ENCODE data around the gene FAM83E.

DNA sequence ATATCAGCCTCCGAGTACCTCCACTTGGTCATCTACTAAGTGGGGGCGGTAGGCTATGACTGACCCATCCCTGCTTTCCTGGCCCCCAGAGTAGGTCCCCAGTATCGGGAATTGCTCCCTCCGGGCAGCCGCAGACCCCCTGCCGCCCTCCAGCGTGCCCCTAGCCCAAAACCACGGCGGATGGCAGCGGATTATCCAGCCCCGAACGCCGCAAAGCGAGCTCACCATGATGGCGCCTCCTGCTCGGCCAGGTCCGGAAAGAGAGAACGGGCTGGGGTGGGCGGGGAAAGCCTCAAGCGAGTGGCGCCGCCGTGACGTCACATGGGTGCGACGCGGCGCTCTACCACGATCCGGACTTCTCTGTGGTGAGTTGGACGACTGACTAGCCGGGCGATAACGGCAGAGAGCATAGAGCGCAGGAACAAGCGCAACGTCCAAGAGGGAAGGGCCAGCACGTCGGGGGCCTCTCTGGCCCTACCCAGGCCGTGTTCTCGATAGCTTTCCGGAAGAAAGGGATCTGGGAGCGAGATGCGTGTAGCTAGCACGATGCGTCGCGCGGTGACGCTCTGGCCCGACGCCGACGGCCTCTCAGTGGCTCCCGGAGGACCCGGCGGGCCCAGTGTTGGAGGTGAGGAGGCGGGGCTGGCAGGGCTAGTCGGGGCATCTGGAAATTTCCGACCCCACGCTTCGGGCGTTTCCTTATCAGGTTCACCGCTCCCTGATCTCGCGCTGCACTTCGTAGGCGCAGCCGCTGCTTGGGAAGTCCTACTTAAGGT, 4.2 kb upstream of the FAM83E start, which contains the start of the genes RPL18 and SPHK2:
- TF ChIP-seq, protein P1, sequence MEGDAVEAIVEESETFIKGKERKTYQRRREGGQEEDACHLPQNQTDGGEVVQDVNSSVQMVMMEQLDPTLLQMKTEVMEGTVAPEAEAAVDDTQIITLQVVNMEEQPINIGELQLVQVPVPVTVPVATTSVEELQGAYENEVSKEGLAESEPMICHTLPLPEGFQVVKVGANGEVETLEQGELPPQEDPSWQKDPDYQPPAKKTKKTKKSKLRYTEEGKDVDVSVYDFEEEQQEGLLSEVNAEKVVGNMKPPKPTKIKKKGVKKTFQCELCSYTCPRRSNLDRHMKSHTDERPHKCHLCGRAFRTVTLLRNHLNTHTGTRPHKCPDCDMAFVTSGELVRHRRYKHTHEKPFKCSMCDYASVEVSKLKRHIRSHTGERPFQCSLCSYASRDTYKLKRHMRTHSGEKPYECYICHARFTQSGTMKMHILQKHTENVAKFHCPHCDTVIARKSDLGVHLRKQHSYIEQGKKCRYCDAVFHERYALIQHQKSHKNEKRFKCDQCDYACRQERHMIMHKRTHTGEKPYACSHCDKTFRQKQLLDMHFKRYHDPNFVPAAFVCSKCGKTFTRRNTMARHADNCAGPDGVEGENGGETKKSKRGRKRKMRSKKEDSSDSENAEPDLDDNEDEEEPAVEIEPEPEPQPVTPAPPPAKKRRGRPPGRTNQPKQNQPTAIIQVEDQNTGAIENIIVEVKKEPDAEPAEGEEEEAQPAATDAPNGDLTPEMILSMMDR (IDR thresholded peaks at IDR 0.05 in 4 of 5, conservative IDR thresholded peaks at IDR 0.05 in 1 of 5): peak in 1 of 5 experiments; percentile 13
- TF ChIP-seq POLR2A (IDR thresholded peaks at IDR 0.05): peak; percentile 94 to 95
